Cardiac fibroblast (primary cell): ENCODE data around the gene FEM1A.

Experiments used
- DNase-seq, 2 donors: peaks; one replicate each; pipeline versions ENCODE4 v3.0.0 to v3.0.0-alpha.2; 2010; ENCODE audit warnings: low read depth in 2 of 2
- H3K4me3 ChIP-seq, 2 donors: replicated peaks in 1 of 2; 1 replicate in 1 of 2; 2 replicates in 1 of 2; pipeline ENCODE4 v1.5.1; 2011; ENCODE audit warnings: low read depth in 2 of 2, low read length in 2 of 2, mild to moderate bottlenecking in 2 of 2, moderate library complexity in 1 of 2
- CTCF ChIP-seq: IDR thresholded peaks from one replicate; pipeline ENCODE4 v1.5.1; 2011; ENCODE audit warnings: low read depth, mild to moderate bottlenecking, low read length, inconsistent platforms

FEM1A gene

DNA sequence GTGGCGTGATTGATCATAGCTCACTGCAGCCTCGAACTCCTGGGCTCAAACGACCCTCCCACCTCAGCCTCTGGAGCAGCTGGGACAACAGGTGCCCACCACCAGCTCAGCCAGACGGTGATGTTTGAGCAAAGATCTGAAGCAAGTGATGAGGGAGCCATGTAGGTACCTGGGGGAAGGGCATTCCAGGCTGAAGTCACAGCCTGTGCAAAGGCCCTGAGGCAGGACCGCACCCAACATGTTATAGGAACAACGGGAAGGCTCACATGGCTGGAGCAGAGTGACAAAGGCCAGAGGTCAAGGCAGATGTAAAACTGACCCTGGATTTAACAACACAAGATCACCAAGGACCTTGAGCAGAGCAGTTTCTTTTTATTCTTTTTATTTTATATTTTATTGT, 14.8 kb downstream of the FEM1A start:
- TF ChIP-seq CTCF = no peak
- no peak overlapping the region for H3K4me3 ChIP-seq
- no peak for DNase-seq

DNA sequence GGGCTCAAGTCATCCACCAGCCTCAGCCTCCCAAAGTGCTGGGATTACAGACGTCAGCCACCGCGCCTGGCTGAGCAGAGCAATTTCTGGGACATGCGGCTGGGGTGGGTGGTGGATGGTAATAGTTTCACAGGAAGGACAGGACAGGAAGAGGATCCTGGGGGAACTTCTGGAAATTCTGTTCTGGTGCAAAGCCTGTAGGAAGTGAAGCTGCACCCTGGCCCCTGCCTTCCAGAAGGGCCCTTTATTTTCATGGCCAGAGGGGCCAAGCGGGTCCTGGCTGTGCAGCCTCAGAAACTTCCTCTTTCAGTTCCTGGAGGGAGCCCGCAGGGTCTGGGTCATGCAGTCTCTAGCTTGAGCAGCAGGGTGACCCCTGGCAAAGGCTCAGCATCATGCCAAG, 15.7 kb downstream of the FEM1A start:
- H3K4me3 ChIP-seq = no peak overlapping the region
- TF ChIP-seq CTCF = no peak
- DNase-seq = no peak

DNA sequence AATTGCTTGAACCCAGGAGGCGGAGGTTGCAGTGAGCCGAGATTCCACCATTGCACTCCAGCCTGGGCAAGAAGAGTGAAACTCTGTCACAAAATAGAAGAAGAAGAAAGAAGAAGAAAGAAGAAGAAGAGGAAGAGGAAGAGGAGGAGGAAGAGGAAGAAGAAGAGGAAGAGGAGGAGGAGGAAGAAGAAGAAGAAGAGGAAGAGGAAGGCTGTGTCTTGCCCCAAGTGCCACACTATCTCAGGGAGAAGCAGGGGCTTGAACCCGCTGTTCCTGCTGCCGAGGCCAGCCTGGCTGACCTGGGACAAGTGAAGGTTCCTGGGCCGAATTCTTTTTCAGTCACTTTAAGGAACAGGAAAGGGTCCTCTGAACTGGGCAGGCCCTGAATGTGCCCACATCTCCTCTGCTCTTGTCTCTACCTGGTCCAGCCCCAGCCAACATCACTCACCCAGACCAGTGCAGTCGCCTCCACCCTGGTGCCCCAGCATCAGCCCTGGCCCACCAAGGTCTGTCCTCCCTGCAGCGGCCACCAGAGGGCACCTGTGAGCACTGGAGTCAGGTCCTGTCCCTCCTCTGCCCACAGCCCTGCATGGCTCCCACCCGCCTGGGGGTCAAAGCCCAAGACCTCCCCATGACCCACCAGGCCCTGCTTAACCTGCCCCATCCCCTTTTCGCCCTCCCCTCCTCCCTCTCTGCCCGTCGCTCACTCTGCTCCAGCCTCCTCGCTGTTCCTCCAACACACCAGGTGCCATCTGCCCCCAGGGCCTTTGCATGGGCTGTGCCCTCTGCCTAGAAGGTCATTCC, 20.0 kb downstream of the FEM1A start:
- peak; percentile 93 for TF ChIP-seq CTCF
- DNase-seq = peak; percentile 74 to 75
- H3K4me3 ChIP-seq = no peak overlapping the region

GRCh38 chr19:4814625-4815425, 23.3 kb downstream of the FEM1A start:
- no peak overlapping the region for H3K4me3 ChIP-seq
- peak in 1 of 2 donors; percentile 40 for DNase-seq
- no peak for TF ChIP-seq CTCF

- peak overlapping the region in 1 of 2 donors; percentile 11 for H3K4me3 ChIP-seq
- TF ChIP-seq CTCF = no peak
Observed at GRCh38 chr19:4815426-4816201, 24.1 kb downstream of the FEM1A start.

GRCh38 chr19:4816202-4816949, 24.8 kb downstream of the FEM1A start:
- TF ChIP-seq CTCF = no peak
- no peak for DNase-seq
- no peak overlapping the region for H3K4me3 ChIP-seq

More at GRCh38 chr19:4815426-4816201, 24.1 kb downstream of the FEM1A start:
- DNase-seq = peak; percentile 94
